ENCODE measurements around the gene LDAH. TPM values are rescaled to one million over a fixed set of nuclear protein-coding genes. Genes with fewer than 3 reads are reported as not detected.

LDAH gene
- total RNA-seq, 2 donors from 2014 or later: 15.9 to 34.3 TPM

Other genes starting within 250 kb of the LDAH start
- gene HS1BP3, start 172.0 kb downstream of the LDAH start, total RNA-seq: 1 to 10 TPM; 6.1 to 7.9 TPM
- gene GDF7, start 156.0 kb downstream of the LDAH start, total RNA-seq: under 1 TPM in 1 of 2 donors, not detected in 1; 0.07 TPM
- gene APOB, start 221.0 kb upstream of the LDAH start, total RNA-seq: not detected